WTC11 (cell line): Measurements from ENCODE around the gene STX8. TPM values are rescaled to one million over a fixed set of nuclear protein-coding genes. Genes with fewer than 3 reads are reported as not detected.
A peak's percentile ranks its signal among the peaks of the same experiment; 100 is the strongest.

ENCODE experiments used
- ATAC-seq: fragments of 200-7000 bp; cut with Tn5 transposase; 2 replicates; pipeline ENCODE4 v1.10.0; 2021; ENCODE audit warnings: mild to moderate bottlenecking, moderate library complexity
- CTCF ChIA-PET: fragments of 300-600 bp; sonication (Branson Sonifier 250); formaldehyde crosslinking; loops from one replicate; lab custom pipeline; 2021; ENCODE audit warnings: antibody characterized with exemption; lab: Charles Lee
- POLR2A ChIA-PET: fragments of 350-600 bp; sonication (Branson Sonifier 250); formaldehyde crosslinking; loops from one replicate; lab custom pipeline; 2021; ENCODE audit warnings: antibody characterized with exemption; lab: Charles Lee
- DNase-seq: peaks from one replicate; pipeline ENCODE4 v3.0.0; 2021; ENCODE audit warnings: low spot score
- H3K27ac Mint-ChIP-seq: 2 replicates; pipeline ENCODE4 v1.8.0; 2021; ENCODE audit warnings: mixed read lengths
- H3K27me3 Mint-ChIP-seq: 2 replicates; pipeline ENCODE4 v1.8.0; 2021; ENCODE audit warnings: low read depth, mild to moderate bottlenecking, moderate library complexity, mixed read lengths
- H3K36me3 Mint-ChIP-seq: 2 replicates; pipeline ENCODE4 v1.8.0; 2021; ENCODE audit warnings: mixed read lengths
- H3K4me1 Mint-ChIP-seq: 2 replicates; pipeline ENCODE4 v1.8.0; 2022; ENCODE audit warnings: mixed read lengths
- H3K4me3 Mint-ChIP-seq: 2 replicates; pipeline ENCODE4 v1.8.0; 2021; ENCODE audit warnings: mild to moderate bottlenecking, moderate library complexity, mixed read lengths
- H3K9me3 Mint-ChIP-seq: 2 replicates; pipeline ENCODE4 v1.8.0; 2021; ENCODE audit warnings: mixed read lengths
- CREB1 ChIP-seq: sonication (generic); formaldehyde crosslinking; IDR thresholded peaks from 2 replicates; pipeline ENCODE4 v1.8.0; 2023; ENCODE audit warnings: mild to moderate bottlenecking, missing genetic modification reagents
- CREM ChIP-seq: sonication (generic); formaldehyde crosslinking; IDR thresholded peaks from 2 replicates; pipeline ENCODE4 v1.8.1; 2022; ENCODE audit warnings: mild to moderate bottlenecking, missing genetic modification reagents, moderate library complexity
- CTCF ChIP-seq: fragments of 200-600 bp; IDR thresholded peaks from 2 replicates; pipeline ENCODE4 v1.8.0; 2022; ENCODE audit warnings: antibody characterized with exemption
- EMX1 ChIP-seq: fragments of 250-450 bp; sonication (Bioruptor Pico); IDR thresholded peaks from 2 replicates; pipeline ENCODE4 v1.8.0; 2021; ENCODE audit warnings: mild to moderate bottlenecking
- ERG ChIP-seq: fragments of 250-450 bp; sonication (Bioruptor Pico); IDR thresholded peaks from 2 replicates; pipeline ENCODE4 v1.8.0; 2021; ENCODE audit warnings: mild to moderate bottlenecking
- GABPB1 ChIP-seq: sonication (generic); formaldehyde crosslinking; IDR thresholded peaks from 2 replicates; pipeline ENCODE4 v1.8.1; 2023; ENCODE audit warnings: mild to moderate bottlenecking, missing genetic modification reagents
- GRHL2 ChIP-seq: fragments of 250-450 bp; sonication (Bioruptor Pico); IDR thresholded peaks from 2 replicates; pipeline ENCODE4 v1.8.0; 2022; ENCODE audit warnings: mild to moderate bottlenecking, moderate library complexity; ENCODE audit not compliant: insufficient replicate concordance, severe bottlenecking
- NFE2L1 ChIP-seq: sonication (generic); formaldehyde crosslinking; IDR thresholded peaks from 2 replicates; pipeline ENCODE4 v1.8.1; 2023; ENCODE audit warnings: missing genetic modification reagents
- NR3C1 ChIP-seq: sonication (generic); formaldehyde crosslinking; conservative IDR thresholded peaks from 2 replicates; pipeline ENCODE4 v1.8.1; 2023; ENCODE audit warnings: low read depth, mild to moderate bottlenecking, missing genetic modification reagents
- OVOL2 ChIP-seq: fragments of 250-450 bp; sonication (Bioruptor Pico); IDR thresholded peaks from 2 replicates; pipeline ENCODE4 v1.9.0; 2021; ENCODE audit warnings: mild to moderate bottlenecking, borderline replicate concordance
- SP1 ChIP-seq: sonication (generic); formaldehyde crosslinking; conservative IDR thresholded peaks from 2 replicates; pipeline ENCODE4 v1.8.1; 2022; ENCODE audit warnings: missing genetic modification reagents
- STAT6 ChIP-seq: sonication (generic); formaldehyde crosslinking; conservative IDR thresholded peaks from 2 replicates; pipeline ENCODE4 v1.8.1; 2023; ENCODE audit warnings: mild to moderate bottlenecking, low read depth, missing genetic modification reagents, moderate library complexity
- ZNF396 ChIP-seq: fragments of 250-450 bp; sonication (Bioruptor Pico); IDR thresholded peaks from 2 replicates; pipeline ENCODE4 v1.8.0; 2021; ENCODE audit warnings: mild to moderate bottlenecking, moderate library complexity, borderline replicate concordance
- total RNA-seq: library from RNA; stranded (reverse); gene quantifications from 3 replicates; pipeline ENCODE4 v1.2.3, GENCODE V29; 2021
- TF ChIP-seq, protein P1 (sequence below): fragments of 250-450 bp; sonication (Bioruptor Pico); conservative IDR thresholded peaks from 2 replicates; pipeline ENCODE4 v1.9.0; 2021; ENCODE audit warnings: mild to moderate bottlenecking
- TF ChIP-seq, protein P2 (sequence below): sonication (generic); formaldehyde crosslinking; IDR thresholded peaks from 2 replicates; pipeline ENCODE4 v1.8.1; 2023; ENCODE audit warnings: mild to moderate bottlenecking, missing genetic modification reagents
- TF ChIP-seq, protein P3 (sequence below): sonication (generic); formaldehyde crosslinking; IDR thresholded peaks from 2 replicates; pipeline ENCODE4 v1.8.1; 2022; ENCODE audit warnings: low read depth, missing genetic modification reagents, borderline replicate concordance
- TF ChIP-seq, protein P4 (sequence below): fragments of 250-450 bp; sonication (Bioruptor Pico); IDR thresholded peaks from 2 replicates; pipeline ENCODE4 v1.9.0; 2021; ENCODE audit warnings: mild to moderate bottlenecking
- TF ChIP-seq, protein P5 (sequence below): sonication (generic); formaldehyde crosslinking; IDR thresholded peaks from 2 replicates; pipeline ENCODE4 v1.8.0; 2022; ENCODE audit warnings: mild to moderate bottlenecking, missing genetic modification reagents

STX8 gene
- total RNA-seq, 1 experiment from 2014 or later, result 39.9 TPM

- TF ChIP-seq, protein P1, sequence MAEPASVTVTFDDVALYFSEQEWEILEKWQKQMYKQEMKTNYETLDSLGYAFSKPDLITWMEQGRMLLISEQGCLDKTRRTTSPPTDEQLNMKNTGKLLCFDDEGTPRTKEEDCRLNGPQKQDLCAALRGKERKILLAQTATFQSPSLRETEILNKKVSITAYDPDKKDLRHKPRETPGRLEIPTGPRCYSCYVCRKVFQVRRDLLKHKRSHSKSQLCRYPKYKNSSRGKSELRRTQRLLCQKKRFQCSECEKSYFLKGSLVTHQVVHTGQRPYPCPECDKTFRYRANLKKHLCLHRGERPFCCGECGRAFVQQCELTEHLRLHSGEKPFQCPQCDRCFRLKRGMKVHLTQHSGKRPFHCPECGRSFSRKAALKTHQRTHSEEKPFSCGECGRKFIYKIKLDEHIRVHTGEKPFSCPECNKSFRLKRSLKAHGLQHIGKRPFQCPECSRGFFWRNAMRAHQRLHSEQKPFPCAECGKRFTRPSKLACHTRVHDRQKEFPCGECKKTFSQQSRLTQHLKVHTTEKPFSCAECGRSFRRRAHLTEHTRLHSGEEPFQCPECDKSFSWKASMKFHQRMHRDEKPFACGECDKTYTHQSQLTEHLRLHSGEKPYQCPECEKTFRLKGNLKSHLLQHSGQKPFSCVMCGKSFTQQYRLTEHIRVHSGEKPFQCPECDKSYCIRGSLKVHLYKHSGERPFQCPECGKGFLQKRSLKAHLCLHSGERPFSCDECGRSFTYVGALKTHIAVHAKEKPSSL (CRISPR knock-in tag), result no peak
- TF ChIP-seq SP1 (no peak), CREB1 (no peak), OVOL2 (CRISPR knock-in tag) (no peak), ZNF396 (CRISPR knock-in tag) (no peak), ERG (CRISPR knock-in tag) (no peak), GRHL2 (CRISPR knock-in tag) (no peak), NR3C1 (CRISPR knock-in tag) (no peak)
- TF ChIP-seq, protein P2, sequence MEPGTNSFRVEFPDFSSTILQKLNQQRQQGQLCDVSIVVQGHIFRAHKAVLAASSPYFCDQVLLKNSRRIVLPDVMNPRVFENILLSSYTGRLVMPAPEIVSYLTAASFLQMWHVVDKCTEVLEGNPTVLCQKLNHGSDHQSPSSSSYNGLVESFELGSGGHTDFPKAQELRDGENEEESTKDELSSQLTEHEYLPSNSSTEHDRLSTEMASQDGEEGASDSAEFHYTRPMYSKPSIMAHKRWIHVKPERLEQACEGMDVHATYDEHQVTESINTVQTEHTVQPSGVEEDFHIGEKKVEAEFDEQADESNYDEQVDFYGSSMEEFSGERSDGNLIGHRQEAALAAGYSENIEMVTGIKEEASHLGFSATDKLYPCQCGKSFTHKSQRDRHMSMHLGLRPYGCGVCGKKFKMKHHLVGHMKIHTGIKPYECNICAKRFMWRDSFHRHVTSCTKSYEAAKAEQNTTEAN (CRISPR knock-in tag), result no peak
Measured at GRCh38 chr17:9370467-9370866, 205.2 kb downstream of the STX8 start (continued).

DNA sequence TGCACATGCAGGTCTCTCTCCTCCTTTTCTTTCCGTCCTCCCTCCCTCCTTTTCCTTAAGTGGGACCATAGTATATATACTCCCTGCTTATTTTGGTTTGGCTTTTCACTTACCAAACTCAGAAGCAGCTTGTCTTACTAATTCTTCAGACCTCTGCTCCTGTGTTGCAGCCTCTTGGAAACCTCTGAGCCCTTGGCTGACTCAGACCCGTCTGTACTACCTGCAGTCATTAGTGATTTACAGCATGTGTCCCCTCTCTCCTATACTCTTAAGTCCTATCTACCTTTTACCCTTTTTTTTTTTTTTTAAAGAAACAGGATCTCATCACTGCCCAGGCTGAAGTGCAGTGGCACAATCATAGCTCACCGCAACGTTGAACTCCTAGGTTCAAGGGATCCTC, 207.0 kb downstream of the STX8 start:
- no peak overlapping the region for H3K4me3 Mint-ChIP-seq
- no peaks in the 10 kb centered on the region for H3K9me3 Mint-ChIP-seq
- ATAC-seq (no peak), DNase-seq (no peak)
- H3K27me3 Mint-ChIP-seq, result no peaks in the 10 kb centered on the region
- TF ChIP-seq EMX1 (CRISPR knock-in tag), result no peak
- TF ChIP-seq GABPB1 (CRISPR knock-in tag), result no peak
- TF ChIP-seq NFE2L1 (CRISPR knock-in tag), result no peak
- TF ChIP-seq CREM (CRISPR knock-in tag), result no peak
- no peaks in the 10 kb centered on the region for H3K36me3 Mint-ChIP-seq
- H3K4me1 Mint-ChIP-seq, result peaks cover 27% of the 10 kb centered on the region
- POLR2A ChIA-PET, result no interaction called here
- H3K27ac Mint-ChIP-seq, result peak overlapping the region; percentile 13; the same call in 1 of the 2 replicates
- CTCF ChIA-PET, result interaction anchor here (0.9 kb wide), 1 partner anchor 34 kb away, joined by 3 read pairs; no protein-coding TSS in a partner anchor

DNA sequence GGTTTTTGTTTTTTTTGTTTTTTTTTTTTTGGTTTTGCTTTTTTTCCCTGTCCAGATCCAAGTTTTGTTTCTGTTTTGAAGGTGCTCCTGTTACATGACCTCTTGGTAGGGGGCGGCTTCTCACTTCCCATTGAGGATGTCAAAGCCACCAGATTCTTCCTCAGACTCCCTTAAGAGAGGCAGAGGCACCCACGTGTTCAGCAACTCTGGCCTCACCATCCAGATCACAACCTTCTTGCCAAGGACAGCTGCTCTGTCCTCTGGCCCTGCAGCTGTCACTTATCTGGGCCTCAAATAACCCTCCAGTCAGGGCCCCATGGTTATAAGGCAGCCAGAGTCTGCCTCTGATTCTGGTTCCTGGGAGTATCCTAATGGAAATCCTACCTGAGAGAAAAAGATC, 208.5 kb downstream of the STX8 start:
- H3K4me3 Mint-ChIP-seq, result no peak overlapping the region
- ChIA-PET CTCF (no interaction called here), POLR2A (no interaction called here)
- ATAC-seq (no peak), DNase-seq (no peak)
- no peaks in the 10 kb centered on the region for H3K36me3 Mint-ChIP-seq
- 0 out of 2 replicates have a peak overlapping the region, but pooled peaks have one; percentile 35 for H3K27ac Mint-ChIP-seq
- H3K4me1 Mint-ChIP-seq, result peaks cover 27% of the 10 kb centered on the region
- H3K9me3 Mint-ChIP-seq, result no peaks in the 10 kb centered on the region
- no peaks in the 10 kb centered on the region for H3K27me3 Mint-ChIP-seq
- TF ChIP-seq, protein P3, sequence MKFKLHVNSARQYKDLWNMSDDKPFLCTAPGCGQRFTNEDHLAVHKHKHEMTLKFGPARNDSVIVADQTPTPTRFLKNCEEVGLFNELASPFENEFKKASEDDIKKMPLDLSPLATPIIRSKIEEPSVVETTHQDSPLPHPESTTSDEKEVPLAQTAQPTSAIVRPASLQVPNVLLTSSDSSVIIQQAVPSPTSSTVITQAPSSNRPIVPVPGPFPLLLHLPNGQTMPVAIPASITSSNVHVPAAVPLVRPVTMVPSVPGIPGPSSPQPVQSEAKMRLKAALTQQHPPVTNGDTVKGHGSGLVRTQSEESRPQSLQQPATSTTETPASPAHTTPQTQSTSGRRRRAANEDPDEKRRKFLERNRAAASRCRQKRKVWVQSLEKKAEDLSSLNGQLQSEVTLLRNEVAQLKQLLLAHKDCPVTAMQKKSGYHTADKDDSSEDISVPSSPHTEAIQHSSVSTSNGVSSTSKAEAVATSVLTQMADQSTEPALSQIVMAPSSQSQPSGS (CRISPR knock-in tag), result no peak
- TF ChIP-seq, protein P4, sequence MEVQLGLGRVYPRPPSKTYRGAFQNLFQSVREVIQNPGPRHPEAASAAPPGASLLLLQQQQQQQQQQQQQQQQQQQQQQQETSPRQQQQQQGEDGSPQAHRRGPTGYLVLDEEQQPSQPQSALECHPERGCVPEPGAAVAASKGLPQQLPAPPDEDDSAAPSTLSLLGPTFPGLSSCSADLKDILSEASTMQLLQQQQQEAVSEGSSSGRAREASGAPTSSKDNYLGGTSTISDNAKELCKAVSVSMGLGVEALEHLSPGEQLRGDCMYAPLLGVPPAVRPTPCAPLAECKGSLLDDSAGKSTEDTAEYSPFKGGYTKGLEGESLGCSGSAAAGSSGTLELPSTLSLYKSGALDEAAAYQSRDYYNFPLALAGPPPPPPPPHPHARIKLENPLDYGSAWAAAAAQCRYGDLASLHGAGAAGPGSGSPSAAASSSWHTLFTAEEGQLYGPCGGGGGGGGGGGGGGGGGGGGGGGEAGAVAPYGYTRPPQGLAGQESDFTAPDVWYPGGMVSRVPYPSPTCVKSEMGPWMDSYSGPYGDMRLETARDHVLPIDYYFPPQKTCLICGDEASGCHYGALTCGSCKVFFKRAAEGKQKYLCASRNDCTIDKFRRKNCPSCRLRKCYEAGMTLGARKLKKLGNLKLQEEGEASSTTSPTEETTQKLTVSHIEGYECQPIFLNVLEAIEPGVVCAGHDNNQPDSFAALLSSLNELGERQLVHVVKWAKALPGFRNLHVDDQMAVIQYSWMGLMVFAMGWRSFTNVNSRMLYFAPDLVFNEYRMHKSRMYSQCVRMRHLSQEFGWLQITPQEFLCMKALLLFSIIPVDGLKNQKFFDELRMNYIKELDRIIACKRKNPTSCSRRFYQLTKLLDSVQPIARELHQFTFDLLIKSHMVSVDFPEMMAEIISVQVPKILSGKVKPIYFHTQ (CRISPR knock-in tag), result no peak
- TF ChIP-seq STAT6 (CRISPR knock-in tag) (no peak), CTCF (no peak)
- TF ChIP-seq, protein P5, sequence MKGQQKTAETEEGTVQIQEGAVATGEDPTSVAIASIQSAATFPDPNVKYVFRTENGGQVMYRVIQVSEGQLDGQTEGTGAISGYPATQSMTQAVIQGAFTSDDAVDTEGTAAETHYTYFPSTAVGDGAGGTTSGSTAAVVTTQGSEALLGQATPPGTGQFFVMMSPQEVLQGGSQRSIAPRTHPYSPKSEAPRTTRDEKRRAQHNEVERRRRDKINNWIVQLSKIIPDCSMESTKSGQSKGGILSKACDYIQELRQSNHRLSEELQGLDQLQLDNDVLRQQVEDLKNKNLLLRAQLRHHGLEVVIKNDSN (CRISPR knock-in tag), result no peak
